ENCODE measurements around the gene CD1C. TPM values are rescaled to one million over a fixed set of nuclear protein-coding genes. Genes with fewer than 3 reads are reported as not detected.

Gene CD1C
- total RNA-seq, 2 donors from 2014 or later: not detected

GRCh38 chr1:158285756-158286241, 3.9 kb upstream of the CD1C start:
- H3K9me3 Mint-ChIP-seq: peaks cover 16% of the 10 kb centered on the region
- Histone ChIP-seq H3K9ac (ENCODE audit: extremely low read depth, low read length, poor library complexity, severe bottlenecking) (no peak overlapping the region), H3K36me3 (ENCODE audit: control insufficient read depth, insufficient read depth, low read length) (no peaks in the 10 kb centered on the region), H3K4me1 (ENCODE audit: control insufficient read depth, insufficient read depth, low read length) (peaks cover 4% of the 10 kb centered on the region), H3K27ac (ENCODE audit: low read depth, low read length) (no peak overlapping the region), H3K4me3 (ENCODE audit: low read length) (no peak overlapping the region), H3K9me3 (ENCODE audit: control insufficient read depth, low read length) (no peaks in the 10 kb centered on the region), H3K27me3 (ENCODE audit: control insufficient read depth, insufficient read depth, low read length, poor library complexity, severe bottlenecking) (no peaks in the 10 kb centered on the region)
- H3K27ac Mint-ChIP-seq: peak overlapping the region; percentile 42
- DNase-seq: no peak
- no peak overlapping the region for H3K4me3 Mint-ChIP-seq
- no peaks in the 10 kb centered on the region for H3K36me3 Mint-ChIP-seq (ENCODE audit: low read depth)
- 85 to 97% methylated on average over 5 to 7 of the region's 7 CpGs for WGBS, 2 experiments (ENCODE audit: insufficient coverage in 1 of 2, insufficient read length in 1 of 2)
- no peaks in the 10 kb centered on the region for H3K27me3 Mint-ChIP-seq (ENCODE audit: insufficient read depth)
- no peak for TF ChIP-seq CTCF (conservative IDR thresholded peaks at IDR 0.05)
- H3K4me1 Mint-ChIP-seq: peaks cover 16% of the 10 kb centered on the region

GRCh38 chr1:158286487-158286886, 3.2 kb upstream of the CD1C start:
- Mint-ChIP-seq H3K36me3 (ENCODE audit: low read depth) (no peaks in the 10 kb centered on the region), H3K4me3 (no peak overlapping the region), H3K9me3 (peaks cover 9% of the 10 kb centered on the region), H3K27me3 (ENCODE audit: insufficient read depth) (no peaks in the 10 kb centered on the region), H3K27ac (no peak overlapping the region), H3K4me1 (peaks cover 16% of the 10 kb centered on the region)
- Histone ChIP-seq H3K9me3 (ENCODE audit: control insufficient read depth, low read length) (no peaks in the 10 kb centered on the region), H3K27me3 (ENCODE audit: control insufficient read depth, insufficient read depth, low read length, poor library complexity, severe bottlenecking) (no peaks in the 10 kb centered on the region), H3K27ac (ENCODE audit: low read depth, low read length) (no peak overlapping the region), H3K4me1 (ENCODE audit: control insufficient read depth, insufficient read depth, low read length) (peaks cover 4% of the 10 kb centered on the region), H3K4me3 (ENCODE audit: low read length) (no peak overlapping the region), H3K9ac (ENCODE audit: extremely low read depth, low read length, poor library complexity, severe bottlenecking) (no peak overlapping the region), H3K36me3 (ENCODE audit: control insufficient read depth, insufficient read depth, low read length) (no peaks in the 10 kb centered on the region)
- DNase-seq: no peak
- TF ChIP-seq CTCF (conservative IDR thresholded peaks at IDR 0.05): no peak
- whole genome bisulfite sequencing, 2 experiments (ENCODE audit: insufficient coverage in 1 of 2, insufficient read length in 1 of 2): 92 to 95% methylated on average over 3 to 4 of the region's 4 CpGs

- DNase-seq: no peak
- Histone ChIP-seq H3K4me1 (ENCODE audit: control insufficient read depth, insufficient read depth, low read length) (peaks cover 4% of the 10 kb centered on the region), H3K27ac (ENCODE audit: low read depth, low read length) (no peak overlapping the region), H3K27me3 (ENCODE audit: control insufficient read depth, insufficient read depth, low read length, poor library complexity, severe bottlenecking) (no peaks in the 10 kb centered on the region), H3K36me3 (ENCODE audit: control insufficient read depth, insufficient read depth, low read length) (no peaks in the 10 kb centered on the region), H3K9me3 (ENCODE audit: control insufficient read depth, low read length) (no peaks in the 10 kb centered on the region), H3K4me3 (ENCODE audit: low read length) (no peak overlapping the region), H3K9ac (ENCODE audit: extremely low read depth, low read length, poor library complexity, severe bottlenecking) (no peak overlapping the region)
- H3K27ac Mint-ChIP-seq: no peak overlapping the region
- peaks cover 5% of the 10 kb centered on the region for H3K9me3 Mint-ChIP-seq
- no peak overlapping the region for H3K4me3 Mint-ChIP-seq
- 100% methylated on average over 1 of the region's 1 CpG; no CpG with 5 or more reads in 1 of the 2 experiments for WGBS, 2 experiments (ENCODE audit: insufficient coverage in 1 of 2, insufficient read length in 1 of 2)
- no peaks in the 10 kb centered on the region for H3K36me3 Mint-ChIP-seq (ENCODE audit: low read depth)
- no peak for TF ChIP-seq CTCF (conservative IDR thresholded peaks at IDR 0.05)
- H3K4me1 Mint-ChIP-seq: peaks cover 16% of the 10 kb centered on the region
- no peaks in the 10 kb centered on the region for H3K27me3 Mint-ChIP-seq (ENCODE audit: insufficient read depth)
These were observed 2.8 kb upstream of the CD1C start for GRCh38 chr1:158286941-158287346.

Data from endodermal cell (in vitro differentiated cells).